ENCODE measurements around the gene HOMER2. TPM values are rescaled to one million over a fixed set of nuclear protein-coding genes. Genes with fewer than 3 reads are reported as not detected.

Gene HOMER2
- total RNA-seq = 7.3 and 12.9 TPM in 2 replicates

GRCh38 chr15:82952158-82953081 lies at the start of gene HOMER2:
Gene HOMER2, minus strand, starts transcription at chr15:82952720. Its CDS starts 185 bp downstream, at chr15:82952535.

DNA sequence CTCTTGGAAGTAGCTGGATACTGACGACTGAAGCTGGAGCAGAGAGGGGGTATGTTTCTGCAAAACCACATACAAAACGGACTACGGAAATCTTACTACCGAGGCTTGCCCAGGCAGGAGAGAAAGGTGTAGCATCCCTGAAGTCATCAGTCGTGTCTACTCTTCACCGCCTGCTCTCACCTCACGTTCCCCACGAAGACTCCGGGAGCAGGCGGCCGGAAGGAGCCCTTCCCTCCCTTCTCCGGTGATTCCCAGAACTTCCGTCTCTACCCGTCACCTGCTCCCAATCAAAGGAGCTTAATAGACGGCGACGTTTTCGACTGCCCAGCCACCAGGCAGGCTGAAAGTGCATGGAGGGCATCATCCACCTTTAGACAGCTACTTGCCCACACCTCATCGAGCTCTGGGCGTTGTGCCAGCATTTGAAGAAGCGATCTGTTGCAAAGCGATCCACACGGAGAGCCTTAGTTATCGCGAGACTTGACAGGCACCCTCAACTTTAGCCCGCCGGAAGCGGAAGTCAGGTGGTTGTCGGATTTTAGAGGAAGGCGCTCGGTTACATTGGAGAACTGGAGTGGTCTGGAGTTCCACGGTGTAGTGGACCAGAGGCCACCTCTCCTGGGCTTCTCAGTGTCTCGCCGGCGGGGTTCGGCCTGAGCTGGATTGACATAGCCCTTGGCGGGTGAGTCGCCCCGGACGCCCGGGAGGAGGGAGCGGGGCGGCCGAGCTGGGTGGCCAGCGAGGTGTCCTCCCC lies 33.3 kb upstream of the HOMER2 start, which contains the start of gene RAMAC:
Gene RAMAC (plus strand): TSS at position 523 of the 754 bp plus-strand sequence. CDS start 2,809 bp downstream, outside the sequence.

GRCh38 chr15:82809308-82810060 lies 143.0 kb downstream of the HOMER2 start, which contains the start of gene WHAMM:
Gene WHAMM, plus strand, starts transcription at chr15:82809628. Its CDS starts 99 bp downstream, at chr15:82809727.

DNA sequence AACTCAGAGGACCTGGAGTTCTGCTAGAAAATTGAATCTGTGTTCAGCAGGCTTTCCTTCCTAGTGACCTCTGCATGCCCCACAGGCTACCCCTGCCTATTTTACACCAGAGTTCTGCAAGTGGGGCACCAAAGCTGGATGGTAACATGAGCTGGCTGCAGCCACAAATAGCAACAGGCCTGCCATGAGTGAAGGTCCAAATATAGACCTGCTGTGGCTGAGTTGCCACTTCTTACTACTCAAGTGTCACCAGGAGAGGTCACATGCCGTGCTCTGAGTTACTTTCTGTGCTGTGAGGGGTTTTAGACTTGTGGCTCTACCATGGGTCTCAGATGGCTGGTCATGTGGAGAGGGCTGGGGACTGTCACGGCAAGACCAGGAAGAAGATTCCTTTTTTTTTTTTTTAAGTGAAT lies 146.5 kb downstream of the HOMER2 start, which contains the start of gene FSD2:
Gene FSD2 (minus strand): TSS at position 76 of the 413 bp plus-strand sequence. CDS start 18,679 bp downstream, outside the sequence.

Other genes starting within 250 kb of the HOMER2 start
- gene AP3B2, start 242.8 kb downstream of the HOMER2 start, total RNA-seq = 0.15 and 1.5 TPM in 2 replicates
- gene FSD2, start 146.7 kb downstream of the HOMER2 start, total RNA-seq = not detected in 2 replicates
- 4.1 TPM in 2 replicates for gene WHAMM, start 143.1 kb downstream of the HOMER2 start, total RNA-seq
- 28.8 and 35.6 TPM in 2 replicates for gene RAMAC, start 33.5 kb upstream of the HOMER2 start, total RNA-seq
- gene C15orf40, start 58.9 kb upstream of the HOMER2 start, total RNA-seq = 12.5 and 12.7 TPM in 2 replicates
- gene BTBD1, start 114.5 kb upstream of the HOMER2 start, total RNA-seq = 123 and 135 TPM in 2 replicates
- gene TM6SF1, start 154.9 kb upstream of the HOMER2 start, total RNA-seq = 3.0 and 3.3 TPM in 2 replicates

Data from smooth muscle cell of trachea (primary cell).